LNCaP clone FGC (cell line): Measurements from ENCODE around the gene XCR1.

Source experiments
- DNase-seq: peaks from one replicate; pipeline ENCODE4 v3.0.0-alpha.2; 2011; ENCODE audit warnings: low read depth
- H3K4me3 ChIP-seq: 2 replicates; pipeline ENCODE4 v1.5.1; 2011; ENCODE audit warnings: mild to moderate bottlenecking, low read depth, low read length, control low read depth
- TF ChIP-seq, protein P1 (sequence below): IDR thresholded peaks from 2 replicates; pipeline ENCODE4 v1.5.1; 2012; ENCODE audit warnings: mild to moderate bottlenecking; ENCODE audit not compliant: control insufficient read depth, insufficient read depth; ENCODE audit errors: extremely low read depth

Gene XCR1

DNA sequence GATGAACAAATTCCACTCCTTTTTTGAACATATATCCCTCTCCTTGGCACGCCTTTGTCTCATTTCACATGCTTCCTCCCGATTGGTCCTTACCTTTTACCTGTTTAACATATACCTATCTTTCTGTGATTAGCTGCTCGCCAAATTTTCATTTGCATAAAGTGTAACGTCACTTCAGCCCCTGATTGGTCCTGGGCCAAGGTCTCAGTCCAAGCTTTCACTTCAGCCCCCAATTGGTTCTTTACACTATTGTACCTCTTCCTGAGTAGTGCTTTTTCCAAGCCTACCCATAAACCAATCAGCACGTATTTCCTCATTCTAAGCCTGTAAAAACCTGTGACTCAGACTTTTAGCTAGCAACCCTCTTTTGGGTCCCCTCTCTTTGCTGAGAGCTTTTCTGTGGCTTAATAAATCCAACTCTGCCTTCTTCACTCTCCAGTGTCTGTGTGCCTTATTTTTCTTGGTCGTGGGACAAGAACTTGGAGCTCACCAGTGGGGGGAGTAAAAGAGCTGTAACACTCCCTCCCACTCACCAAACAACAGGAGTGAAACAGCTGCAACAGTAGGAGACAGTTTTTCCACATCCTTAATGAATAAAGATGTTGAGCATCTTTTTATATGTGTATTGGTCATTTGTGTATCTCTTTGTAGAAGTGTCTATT is 584 bp upstream of the XCR1 start:
- no peak overlapping the region for H3K4me3 ChIP-seq
- no peak for DNase-seq
- TF ChIP-seq, protein P1, sequence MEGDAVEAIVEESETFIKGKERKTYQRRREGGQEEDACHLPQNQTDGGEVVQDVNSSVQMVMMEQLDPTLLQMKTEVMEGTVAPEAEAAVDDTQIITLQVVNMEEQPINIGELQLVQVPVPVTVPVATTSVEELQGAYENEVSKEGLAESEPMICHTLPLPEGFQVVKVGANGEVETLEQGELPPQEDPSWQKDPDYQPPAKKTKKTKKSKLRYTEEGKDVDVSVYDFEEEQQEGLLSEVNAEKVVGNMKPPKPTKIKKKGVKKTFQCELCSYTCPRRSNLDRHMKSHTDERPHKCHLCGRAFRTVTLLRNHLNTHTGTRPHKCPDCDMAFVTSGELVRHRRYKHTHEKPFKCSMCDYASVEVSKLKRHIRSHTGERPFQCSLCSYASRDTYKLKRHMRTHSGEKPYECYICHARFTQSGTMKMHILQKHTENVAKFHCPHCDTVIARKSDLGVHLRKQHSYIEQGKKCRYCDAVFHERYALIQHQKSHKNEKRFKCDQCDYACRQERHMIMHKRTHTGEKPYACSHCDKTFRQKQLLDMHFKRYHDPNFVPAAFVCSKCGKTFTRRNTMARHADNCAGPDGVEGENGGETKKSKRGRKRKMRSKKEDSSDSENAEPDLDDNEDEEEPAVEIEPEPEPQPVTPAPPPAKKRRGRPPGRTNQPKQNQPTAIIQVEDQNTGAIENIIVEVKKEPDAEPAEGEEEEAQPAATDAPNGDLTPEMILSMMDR, result no peak

- TF ChIP-seq, protein P1, result no peak
- no peak overlapping the region for H3K4me3 ChIP-seq
- DNase-seq, result no peak
These were observed 2.1 kb downstream of the XCR1 start for GRCh38 chr3:46025139-46025538.

- TF ChIP-seq, protein P1, result no peak
- no peak for DNase-seq
- no peak overlapping the region for H3K4me3 ChIP-seq
These were observed 3.2 kb downstream of the XCR1 start for GRCh38 chr3:46024131-46024530.

- H3K4me3 ChIP-seq, result no peak overlapping the region
- TF ChIP-seq, protein P1, result no peak
- DNase-seq, result no peak
These were observed 4.1 kb downstream of the XCR1 start for GRCh38 chr3:46022909-46023785.

GRCh38 chr3:46021516-46021915 is 5.8 kb downstream of the XCR1 start:
- no peak for DNase-seq
- TF ChIP-seq, protein P1, result no peak
- H3K4me3 ChIP-seq, result no peak overlapping the region

GRCh38 chr3:46020766-46021510 is 6.3 kb downstream of the XCR1 start:
- DNase-seq, result no peak
- no peak overlapping the region for H3K4me3 ChIP-seq
- TF ChIP-seq, protein P1, result no peak
